Stimulated activated naive CD4-positive, alpha-beta T cell (primary cell): ENCODE data around the gene SMIM1.

Experiments
- DNase-seq, 6 experiments: peaks; one replicate each; lab custom pipeline; 2025; lab: John Stamatoyannopoulos, UW

SMIM1 gene

DNA sequence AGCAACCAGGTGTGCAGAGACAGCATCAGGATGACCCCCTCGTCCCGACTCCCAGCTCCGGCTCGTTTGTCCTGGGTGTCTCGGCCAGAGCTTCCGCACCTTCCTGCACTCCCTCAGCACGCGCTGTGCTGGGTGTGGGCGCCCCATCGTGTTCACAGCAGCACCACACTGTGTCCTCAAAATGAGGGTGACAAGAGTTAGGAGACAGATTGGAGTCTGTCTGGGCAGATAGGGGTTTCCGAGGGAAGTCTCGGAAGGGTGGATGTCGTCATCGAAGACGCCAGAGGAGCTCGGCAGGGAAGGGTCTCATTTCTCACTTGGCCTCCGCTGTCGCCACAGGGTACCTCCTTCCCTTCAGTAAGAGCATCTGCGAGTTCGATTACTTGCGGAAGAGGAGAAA lies 16.2 kb upstream of the SMIM1 start:
- DNase-seq = no peak

DNA sequence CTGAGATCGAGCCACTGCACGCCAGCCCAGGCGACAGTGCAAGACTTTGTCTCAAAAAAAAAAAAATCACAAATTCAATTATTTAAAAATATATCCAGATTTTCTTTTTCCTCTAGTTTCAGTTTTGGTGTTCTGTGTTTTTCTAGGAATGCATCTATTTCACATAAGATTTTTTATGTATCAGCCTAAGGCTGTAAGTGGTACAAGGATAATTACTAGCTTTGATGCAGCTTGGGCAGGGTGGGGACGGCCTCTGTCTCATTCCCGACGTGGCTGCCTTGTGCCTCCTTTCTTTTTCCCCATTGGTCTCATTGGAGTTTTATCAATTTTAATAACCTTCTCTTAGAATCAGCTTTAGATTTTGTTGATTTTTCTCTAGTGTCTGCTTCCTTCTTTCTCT lies 13.4 kb upstream of the SMIM1 start:
- DNase-seq = no peak

DNA sequence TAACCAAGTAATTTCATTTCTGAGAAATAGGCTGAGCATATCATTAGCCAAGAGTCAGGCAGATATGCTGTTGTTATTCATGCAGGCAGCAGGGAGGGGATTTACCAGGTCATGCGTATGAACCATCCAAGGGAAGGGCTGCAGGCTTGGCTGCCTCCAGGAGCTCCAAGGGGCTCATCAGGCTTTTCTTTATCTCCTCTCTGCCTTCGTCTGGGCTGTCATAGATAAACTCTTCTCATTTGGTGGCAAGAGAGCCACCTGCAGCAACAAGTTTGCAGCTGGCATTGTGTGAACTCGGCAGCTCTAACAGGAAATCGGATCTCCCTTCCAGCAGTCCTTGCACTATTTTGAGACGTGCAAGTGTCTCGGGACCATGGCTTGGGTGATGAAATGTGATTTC lies 12.8 kb upstream of the SMIM1 start:
- DNase-seq = no peak

DNA sequence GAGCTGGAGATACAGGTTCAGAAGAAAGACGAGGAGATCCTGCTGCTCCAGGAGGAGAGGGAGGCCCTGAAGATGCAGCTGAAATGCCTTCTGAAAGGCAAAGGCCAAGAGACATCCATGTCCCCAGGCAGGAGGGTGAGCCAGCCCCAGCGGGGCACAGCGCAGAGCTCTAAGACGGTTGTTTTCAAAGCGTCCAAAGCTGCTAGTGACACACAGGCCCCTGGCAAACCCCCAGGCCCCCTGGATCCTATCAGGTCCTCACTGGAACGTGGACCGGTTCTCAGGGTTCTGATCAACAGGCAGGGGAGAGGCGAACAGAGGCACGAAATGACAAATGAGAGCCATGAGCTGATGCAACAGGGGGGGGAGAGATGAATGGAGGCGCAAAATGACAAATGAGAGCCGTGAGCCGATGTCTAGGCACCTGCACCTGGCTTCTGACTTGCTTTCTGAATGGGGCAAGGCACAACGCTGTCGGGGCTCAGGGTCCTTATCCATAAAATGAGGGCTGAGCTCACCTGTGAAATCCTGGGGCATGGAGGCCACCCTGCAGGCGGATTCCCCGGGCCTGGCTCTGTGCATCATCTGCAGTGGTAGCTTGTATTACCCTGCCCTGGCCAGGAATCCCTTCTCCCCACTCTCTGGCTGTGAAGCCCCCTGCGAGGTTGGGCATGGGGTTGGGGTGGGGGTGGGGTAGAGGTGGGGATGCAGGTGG lies 11.1 kb upstream of the SMIM1 start:
- no peak for DNase-seq

GRCh38 chr1:3762151-3762872 lies 10.2 kb upstream of the SMIM1 start:
- DNase-seq = no peak

- DNase-seq = no peak
Measured at GRCh38 chr1:3762873-3763228, 9.7 kb upstream of the SMIM1 start.

DNA sequence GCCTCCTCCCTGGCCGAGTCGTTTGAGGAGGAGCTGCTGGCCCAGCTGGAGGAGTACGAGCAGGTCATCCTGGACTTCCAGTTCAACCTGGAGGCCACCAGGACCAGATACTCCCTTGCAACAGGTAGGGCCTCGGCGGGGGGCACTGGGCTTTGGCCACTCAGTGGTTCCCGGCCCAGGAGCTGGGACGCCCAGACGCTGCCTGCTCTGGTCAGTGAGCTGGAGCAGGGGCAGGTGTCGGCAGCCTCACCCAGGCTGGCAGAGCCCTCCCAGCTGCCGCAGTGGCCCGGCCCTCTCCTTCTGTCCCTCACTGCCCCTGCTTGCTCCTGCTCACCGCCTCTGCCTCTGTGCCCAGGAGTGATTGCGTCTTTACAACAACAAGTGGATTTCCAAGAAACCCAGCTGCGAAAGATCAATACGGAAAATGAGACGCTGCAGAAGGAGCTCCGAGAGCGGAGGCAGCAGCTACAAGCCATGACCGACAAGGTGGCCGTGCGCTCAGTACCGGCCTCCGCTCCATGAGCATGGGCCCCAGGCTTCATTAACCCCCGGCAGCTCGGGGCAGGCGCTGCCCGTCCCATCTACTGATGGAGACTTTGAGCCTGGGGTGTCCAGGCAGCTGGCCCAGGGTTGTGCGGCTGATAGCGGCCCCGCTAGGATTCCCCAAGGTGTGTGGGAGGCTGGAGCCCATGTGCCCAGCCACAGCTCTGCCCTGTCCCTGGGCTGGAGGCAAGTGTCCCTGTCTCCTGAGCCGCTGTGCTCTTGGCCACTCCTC lies 9.0 kb upstream of the SMIM1 start:
- no peak for DNase-seq

DNA sequence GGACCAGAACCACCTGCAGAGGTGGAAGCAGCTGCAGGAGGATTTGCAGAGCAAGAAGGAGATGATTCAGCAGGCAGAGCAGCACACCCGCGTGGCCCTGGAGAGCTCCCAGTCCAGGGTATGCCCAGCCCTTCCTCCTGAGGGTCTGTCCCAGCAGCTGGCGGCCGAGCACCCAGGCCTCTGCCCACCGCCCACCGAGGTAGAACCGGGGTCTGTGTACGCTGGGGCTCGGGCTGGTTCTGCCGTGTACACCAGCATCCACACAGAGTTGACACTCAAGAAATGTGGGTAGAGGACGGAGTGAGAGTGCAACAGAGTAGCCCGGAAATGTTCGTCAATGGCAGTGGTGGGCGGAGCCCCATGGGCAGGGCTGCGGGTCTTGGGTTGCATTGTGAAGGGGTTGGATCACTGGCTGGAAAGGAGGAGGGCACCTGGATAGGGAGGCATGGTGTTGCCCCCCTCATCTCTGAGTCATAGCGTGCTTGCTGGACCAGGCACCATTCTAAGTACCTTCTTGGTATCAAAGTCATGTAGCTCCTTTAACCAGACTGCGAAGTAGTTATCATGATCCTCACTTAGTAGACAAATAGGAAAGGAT lies 5.1 kb upstream of the SMIM1 start:
- no peak for DNase-seq

- DNase-seq = no peak
Measured at GRCh38 chr1:3768811-3769390, 3.6 kb upstream of the SMIM1 start.

GRCh38 chr1:3770047-3770765 lies 2.3 kb upstream of the SMIM1 start:
- no peak for DNase-seq

DNA sequence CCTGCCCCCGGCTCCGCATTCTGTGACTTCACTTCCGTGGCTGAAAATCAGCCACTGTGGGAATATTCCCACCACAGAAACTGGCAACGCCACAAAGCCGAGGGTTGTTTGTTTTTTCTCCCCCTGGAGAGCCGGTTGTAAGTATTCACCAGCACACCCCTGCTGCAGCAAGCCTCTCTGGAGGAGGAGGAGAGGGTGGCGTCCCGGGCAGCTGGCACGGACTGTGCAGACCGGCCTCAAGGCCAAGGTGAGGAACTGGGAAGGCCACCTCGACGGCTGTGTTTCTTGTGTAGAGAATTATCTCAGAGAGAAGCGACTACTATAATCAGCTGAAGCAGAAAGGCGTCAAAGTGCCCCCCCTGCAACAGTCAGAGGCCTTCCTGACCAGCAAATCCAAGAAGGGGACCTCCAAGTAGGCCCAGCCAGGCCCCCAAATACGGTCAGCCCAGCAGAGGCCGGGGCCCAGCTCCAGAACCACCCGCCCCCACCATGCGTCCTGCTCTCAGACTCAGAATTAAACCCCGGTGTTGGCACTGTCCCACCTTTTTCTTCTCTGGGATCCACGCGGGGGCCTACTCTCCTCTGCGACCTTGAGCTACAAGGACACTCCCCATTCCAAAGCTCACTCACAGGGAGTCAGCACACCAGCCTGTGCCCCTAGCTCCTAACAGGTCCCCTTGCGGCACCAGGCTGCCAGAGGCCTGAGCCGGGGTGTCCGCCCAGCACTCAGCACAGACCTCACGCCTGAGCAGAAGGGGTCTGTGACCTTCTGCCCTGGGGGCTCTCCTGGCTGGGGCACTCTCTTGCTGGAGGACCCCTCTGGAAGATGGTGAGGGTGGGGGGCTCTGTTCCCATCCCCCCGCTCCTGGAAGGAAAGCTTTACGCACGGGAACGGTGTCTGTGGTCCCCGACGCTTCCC lies 1.2 kb upstream of the SMIM1 start:
- DNase-seq = no peak

- peak; percentile 74 to 90 (median 85) for DNase-seq
Measured at GRCh38 chr1:3772027-3772714, 378 bp upstream of the SMIM1 start.

GRCh38 chr1:3773572-3774275 lies 1.2 kb downstream of the SMIM1 start:
- DNase-seq = peak in 1 of 6 experiments; percentile 4

DNA sequence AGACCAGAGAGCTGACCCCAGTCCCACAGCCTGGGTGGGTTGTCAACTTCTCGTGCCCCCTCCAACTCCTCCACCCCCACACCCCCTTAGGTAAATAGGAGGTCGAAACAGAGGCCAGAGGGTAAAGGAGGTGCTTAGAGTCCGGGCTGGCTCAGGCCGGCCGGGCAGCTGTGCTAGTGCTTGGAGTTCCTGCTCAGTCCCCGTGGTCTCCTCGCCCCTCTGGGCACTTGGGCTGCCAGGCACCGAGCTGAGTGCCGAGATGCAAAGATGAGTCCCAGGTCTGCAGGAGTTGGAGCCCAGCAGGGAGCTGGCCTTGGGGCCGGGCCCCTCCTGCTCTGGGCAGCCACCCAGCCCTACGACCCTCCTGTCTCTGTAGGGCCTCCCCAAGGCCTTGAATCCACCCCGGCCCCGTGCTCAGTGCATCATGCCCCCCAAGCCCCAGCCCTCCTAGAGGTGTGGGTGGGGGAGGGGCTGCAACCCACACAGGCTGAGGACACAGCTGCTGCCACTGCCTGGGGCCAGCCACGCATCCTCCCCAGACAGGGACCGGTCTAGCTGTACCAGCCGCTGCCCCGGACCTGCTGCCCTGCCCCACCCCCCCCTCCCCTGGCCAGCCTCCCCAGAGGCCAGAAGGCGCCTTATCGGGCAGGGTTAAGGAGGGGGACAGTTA lies 1.9 kb downstream of the SMIM1 start:
- no peak for DNase-seq

GRCh38 chr1:3774946-3775489 lies 2.5 kb downstream of the SMIM1 start:
- no peak for DNase-seq

- peak in 4 of 6 experiments; percentile 18 to 44 (median 36) for DNase-seq
Measured at GRCh38 chr1:3775490-3776230, 3.1 kb downstream of the SMIM1 start.

- DNase-seq = no peak
Measured at GRCh38 chr1:3776231-3776961, 3.8 kb downstream of the SMIM1 start.
